ENCODE results near the gene PMP22. TPM values are rescaled to one million over a fixed set of nuclear protein-coding genes. Genes with fewer than 3 reads are reported as not detected.
A peak's percentile ranks its signal among the peaks of the same experiment; 100 is the strongest.

Gene PMP22
- total and polyA plus RNA-seq, 2 of the 13 experiments (the other 11 are each of a cell fraction or from before 2014, with no cell fraction given) = 5.7 to 6.2 TPM

DNA sequence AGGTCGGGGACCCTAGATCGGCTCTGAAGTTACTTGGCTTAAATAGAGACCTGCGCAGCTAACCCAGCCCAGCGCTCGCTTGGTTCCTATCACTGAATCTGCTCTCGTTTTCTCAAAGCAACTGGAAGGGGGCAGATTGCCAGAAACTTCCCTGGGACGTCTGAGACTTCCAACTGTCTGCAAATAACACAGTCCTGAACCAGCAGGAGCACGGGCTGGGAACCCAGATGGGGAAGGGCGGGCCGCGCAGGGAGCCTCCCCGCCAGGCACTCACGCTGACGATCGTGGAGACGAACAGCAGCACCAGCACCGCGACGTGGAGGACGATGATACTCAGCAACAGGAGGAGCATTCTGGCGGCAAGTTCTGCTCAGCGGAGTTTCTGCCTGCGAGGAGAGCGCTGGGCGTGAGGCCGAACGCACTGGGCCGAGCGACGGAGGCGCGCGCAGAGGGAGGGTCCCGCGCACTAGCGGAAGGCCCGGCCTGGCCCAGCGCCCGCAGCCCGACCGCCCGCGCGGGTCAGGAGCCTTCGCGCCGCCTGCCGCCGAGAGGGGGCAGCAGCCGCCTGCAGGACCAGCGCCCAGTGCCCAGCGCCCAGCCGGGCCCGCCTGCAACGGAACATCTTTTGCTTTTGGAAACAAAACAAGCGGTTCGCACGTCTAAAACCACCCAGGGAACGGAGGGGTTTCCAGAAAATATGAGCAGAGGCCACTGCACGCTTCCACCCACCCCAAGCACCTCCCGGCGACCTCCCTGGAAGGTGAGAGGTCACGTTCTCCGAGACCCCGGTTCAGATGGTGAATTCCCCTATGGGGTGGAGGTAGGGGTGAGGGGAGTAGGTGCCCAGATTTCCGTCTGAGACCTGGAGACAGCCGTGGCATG is 4.5 kb downstream of the PMP22 start (continued):
- TF ChIP-seq, protein P1, sequence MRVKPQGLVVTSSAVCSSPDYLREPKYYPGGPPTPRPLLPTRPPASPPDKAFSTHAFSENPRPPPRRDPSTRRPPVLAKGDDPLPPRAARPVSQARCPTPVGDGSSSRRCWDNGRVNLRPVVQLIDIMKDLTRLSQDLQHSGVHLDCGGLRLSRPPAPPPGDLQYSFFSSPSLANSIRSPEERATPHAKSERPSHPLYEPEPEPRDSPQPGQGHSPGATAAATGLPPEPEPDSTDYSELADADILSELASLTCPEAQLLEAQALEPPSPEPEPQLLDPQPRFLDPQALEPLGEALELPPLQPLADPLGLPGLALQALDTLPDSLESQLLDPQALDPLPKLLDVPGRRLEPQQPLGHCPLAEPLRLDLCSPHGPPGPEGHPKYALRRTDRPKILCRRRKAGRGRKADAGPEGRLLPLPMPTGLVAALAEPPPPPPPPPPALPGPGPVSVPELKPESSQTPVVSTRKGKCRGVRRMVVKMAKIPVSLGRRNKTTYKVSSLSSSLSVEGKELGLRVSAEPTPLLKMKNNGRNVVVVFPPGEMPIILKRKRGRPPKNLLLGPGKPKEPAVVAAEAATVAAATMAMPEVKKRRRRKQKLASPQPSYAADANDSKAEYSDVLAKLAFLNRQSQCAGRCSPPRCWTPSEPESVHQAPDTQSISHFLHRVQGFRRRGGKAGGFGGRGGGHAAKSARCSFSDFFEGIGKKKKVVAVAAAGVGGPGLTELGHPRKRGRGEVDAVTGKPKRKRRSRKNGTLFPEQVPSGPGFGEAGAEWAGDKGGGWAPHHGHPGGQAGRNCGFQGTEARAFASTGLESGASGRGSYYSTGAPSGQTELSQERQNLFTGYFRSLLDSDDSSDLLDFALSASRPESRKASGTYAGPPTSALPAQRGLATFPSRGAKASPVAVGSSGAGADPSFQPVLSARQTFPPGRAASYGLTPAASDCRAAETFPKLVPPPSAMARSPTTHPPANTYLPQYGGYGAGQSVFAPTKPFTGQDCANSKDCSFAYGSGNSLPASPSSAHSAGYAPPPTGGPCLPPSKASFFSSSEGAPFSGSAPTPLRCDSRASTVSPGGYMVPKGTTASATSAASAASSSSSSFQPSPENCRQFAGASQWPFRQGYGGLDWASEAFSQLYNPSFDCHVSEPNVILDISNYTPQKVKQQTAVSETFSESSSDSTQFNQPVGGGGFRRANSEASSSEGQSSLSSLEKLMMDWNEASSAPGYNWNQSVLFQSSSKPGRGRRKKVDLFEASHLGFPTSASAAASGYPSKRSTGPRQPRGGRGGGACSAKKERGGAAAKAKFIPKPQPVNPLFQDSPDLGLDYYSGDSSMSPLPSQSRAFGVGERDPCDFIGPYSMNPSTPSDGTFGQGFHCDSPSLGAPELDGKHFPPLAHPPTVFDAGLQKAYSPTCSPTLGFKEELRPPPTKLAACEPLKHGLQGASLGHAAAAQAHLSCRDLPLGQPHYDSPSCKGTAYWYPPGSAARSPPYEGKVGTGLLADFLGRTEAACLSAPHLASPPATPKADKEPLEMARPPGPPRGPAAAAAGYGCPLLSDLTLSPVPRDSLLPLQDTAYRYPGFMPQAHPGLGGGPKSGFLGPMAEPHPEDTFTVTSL (CRISPR knock-in tag; IDR thresholded peaks at IDR 0.05; ENCODE audit: borderline replicate concordance) = no peak
- TF ChIP-seq HCFC1 (IDR thresholded peaks at IDR 0.05; ENCODE audit: low read depth, low read length) (no peak), ZNF143 (CRISPR knock-in tag; IDR thresholded peaks at IDR 0.05) (no peak), MAF1 (CRISPR knock-in tag; IDR thresholded peaks at IDR 0.05; ENCODE audit: borderline replicate concordance) (no peak), CBX2 (IDR thresholded peaks at IDR 0.05; ENCODE audit: low read depth, low read length) (no peak), CBX2 (CRISPR knock-in tag; IDR thresholded peaks at IDR 0.05; ENCODE audit: low read depth) (no peak), RNF2 (conservative IDR thresholded peaks at IDR 0.05; ENCODE audit: low read depth) (no peak; the same call in 1 of the 2 replicates), MZF1 (CRISPR knock-in tag; IDR thresholded peaks at IDR 0.05; ENCODE audit: borderline replicate concordance) (no peak), PAF1 (CRISPR knock-in tag; IDR thresholded peaks at IDR 0.05) (no peak), ZNF841 (CRISPR knock-in tag; IDR thresholded peaks at IDR 0.05; ENCODE audit: borderline replicate concordance) (no peak), CREB1 (IDR thresholded peaks at IDR 0.05) (no peak), CREB1 (CRISPR knock-in tag; IDR thresholded peaks at IDR 0.05) (no peak), ZNF703 (CRISPR knock-in tag; IDR thresholded peaks at IDR 0.05; ENCODE audit: borderline replicate concordance) (no peak), ETV6 (CRISPR knock-in tag; conservative IDR thresholded peaks at IDR 0.05) (no peak), ZNF124 (CRISPR knock-in tag; IDR thresholded peaks at IDR 0.05) (no peak), NONO (IDR thresholded peaks at IDR 0.05) (no peak), NONO (CRISPR knock-in tag; conservative IDR thresholded peaks at IDR 0.05) (no peak; the same call in 1 of the 2 replicates), ZNF747 (CRISPR knock-in tag; IDR thresholded peaks at IDR 0.05; ENCODE audit: borderline replicate concordance) (no peak), RXRB (CRISPR knock-in tag; IDR thresholded peaks at IDR 0.05; ENCODE audit: borderline replicate concordance) (no peak), HNRNPUL1 (IDR thresholded peaks at IDR 0.05; ENCODE audit: low read depth, low read length) (no peak), IRF2 (CRISPR knock-in tag; IDR thresholded peaks at IDR 0.05) (0 out of 2 replicates have a peak, but pooled peaks have one; percentile 14)
- TF ChIP-seq, protein P2, sequence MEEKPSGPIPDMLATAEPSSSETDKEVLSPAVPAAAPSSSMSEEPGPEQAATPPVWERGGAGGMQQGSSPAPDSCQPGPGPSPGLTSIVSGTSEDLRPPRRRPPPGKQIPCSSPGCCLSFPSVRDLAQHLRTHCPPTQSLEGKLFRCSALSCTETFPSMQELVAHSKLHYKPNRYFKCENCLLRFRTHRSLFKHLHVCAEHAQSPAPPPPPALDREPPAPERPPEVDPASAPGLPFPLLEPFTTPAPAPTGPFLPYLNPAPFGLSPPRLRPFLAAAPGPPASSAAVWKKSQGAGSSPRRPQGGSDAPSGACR (CRISPR knock-in tag; IDR thresholded peaks at IDR 0.05) = no peak
- TF ChIP-seq, protein P3, sequence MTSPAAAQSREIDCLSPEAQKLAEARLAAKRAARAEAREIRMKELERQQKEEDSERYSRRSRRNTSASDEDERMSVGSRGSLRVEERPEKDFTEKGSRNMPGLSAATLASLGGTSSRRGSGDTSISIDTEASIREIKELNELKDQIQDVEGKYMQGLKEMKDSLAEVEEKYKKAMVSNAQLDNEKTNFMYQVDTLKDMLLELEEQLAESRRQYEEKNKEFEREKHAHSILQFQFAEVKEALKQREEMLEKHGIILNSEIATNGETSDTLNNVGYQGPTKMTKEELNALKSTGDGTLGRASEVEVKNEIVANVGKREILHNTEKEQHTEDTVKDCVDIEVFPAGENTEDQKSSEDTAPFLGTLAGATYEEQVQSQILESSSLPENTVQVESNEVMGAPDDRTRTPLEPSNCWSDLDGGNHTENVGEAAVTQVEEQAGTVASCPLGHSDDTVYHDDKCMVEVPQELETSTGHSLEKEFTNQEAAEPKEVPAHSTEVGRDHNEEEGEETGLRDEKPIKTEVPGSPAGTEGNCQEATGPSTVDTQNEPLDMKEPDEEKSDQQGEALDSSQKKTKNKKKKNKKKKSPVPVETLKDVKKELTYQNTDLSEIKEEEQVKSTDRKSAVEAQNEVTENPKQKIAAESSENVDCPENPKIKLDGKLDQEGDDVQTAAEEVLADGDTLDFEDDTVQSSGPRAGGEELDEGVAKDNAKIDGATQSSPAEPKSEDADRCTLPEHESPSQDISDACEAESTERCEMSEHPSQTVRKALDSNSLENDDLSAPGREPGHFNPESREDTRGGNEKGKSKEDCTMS (CRISPR knock-in tag; conservative IDR thresholded peaks at IDR 0.05) = no peak

Measured in HepG2 (cell line).